Endothelial cell of umbilical vein (primary cell): ENCODE measurements around the gene PYM1.

ENCODE experiments used
- EZH2 ChIP-seq: IDR thresholded peaks from 2 replicates; pipeline ENCODE4 v1.6.1; 2012; ENCODE audit warnings: borderline replicate concordance, low read depth, mild to moderate bottlenecking, moderate library complexity, low read length, inconsistent platforms; ENCODE audit not compliant: severe bottlenecking
- FOS ChIP-seq: IDR thresholded peaks from 2 replicates; pipeline ENCODE4 v1.6.1; 2011; ENCODE audit warnings: mild to moderate bottlenecking, low read length, moderate library complexity, borderline replicate concordance; ENCODE audit not compliant: insufficient read depth
- GATA2 ChIP-seq: IDR thresholded peaks from 2 replicates; pipeline ENCODE4 v1.7.0; 2011; ENCODE audit warnings: low read depth, mild to moderate bottlenecking, moderate library complexity, mixed read lengths, low read length; ENCODE audit not compliant: insufficient read length, insufficient read depth
- POLR2A ChIP-seq: IDR thresholded peaks from 2 replicates; pipeline ENCODE4 v1.6.1; 2012; ENCODE audit warnings: low read depth, mild to moderate bottlenecking, control low read depth, low read length
- POLR2AphosphoS5 ChIP-seq: IDR thresholded peaks from 2 replicates; pipeline ENCODE4 v1.6.1; 2012; ENCODE audit warnings: low read depth, mild to moderate bottlenecking, control low read depth, low read length, moderate library complexity; ENCODE audit not compliant: insufficient read depth
- TF ChIP-seq, protein P1 (sequence below), 2 donors: IDR thresholded peaks; 1 replicate in 1 of 2; 2 replicates in 1 of 2; pipeline ENCODE4 v1.5.1; 2011; ENCODE audit warnings: low read length in 2 of 2, mild to moderate bottlenecking in 2 of 2, moderate library complexity in 2 of 2, control low read depth in 1 of 2, inconsistent platforms in 1 of 2, low read depth in 1 of 2; ENCODE audit not compliant: insufficient read depth in 1 of 2; ENCODE audit errors: extremely low read depth in 1 of 2
- TF ChIP-seq, protein P2 (sequence below): IDR thresholded peaks from 2 replicates; pipeline ENCODE4 v1.6.1; 2011; ENCODE audit not compliant: insufficient read depth, insufficient read length

- TF ChIP-seq POLR2A (no peak), POLR2AphosphoS5 (no peak), GATA2 (no peak), EZH2 (no peak), FOS (no peak)
- TF ChIP-seq, protein P1, sequence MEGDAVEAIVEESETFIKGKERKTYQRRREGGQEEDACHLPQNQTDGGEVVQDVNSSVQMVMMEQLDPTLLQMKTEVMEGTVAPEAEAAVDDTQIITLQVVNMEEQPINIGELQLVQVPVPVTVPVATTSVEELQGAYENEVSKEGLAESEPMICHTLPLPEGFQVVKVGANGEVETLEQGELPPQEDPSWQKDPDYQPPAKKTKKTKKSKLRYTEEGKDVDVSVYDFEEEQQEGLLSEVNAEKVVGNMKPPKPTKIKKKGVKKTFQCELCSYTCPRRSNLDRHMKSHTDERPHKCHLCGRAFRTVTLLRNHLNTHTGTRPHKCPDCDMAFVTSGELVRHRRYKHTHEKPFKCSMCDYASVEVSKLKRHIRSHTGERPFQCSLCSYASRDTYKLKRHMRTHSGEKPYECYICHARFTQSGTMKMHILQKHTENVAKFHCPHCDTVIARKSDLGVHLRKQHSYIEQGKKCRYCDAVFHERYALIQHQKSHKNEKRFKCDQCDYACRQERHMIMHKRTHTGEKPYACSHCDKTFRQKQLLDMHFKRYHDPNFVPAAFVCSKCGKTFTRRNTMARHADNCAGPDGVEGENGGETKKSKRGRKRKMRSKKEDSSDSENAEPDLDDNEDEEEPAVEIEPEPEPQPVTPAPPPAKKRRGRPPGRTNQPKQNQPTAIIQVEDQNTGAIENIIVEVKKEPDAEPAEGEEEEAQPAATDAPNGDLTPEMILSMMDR (IDR thresholded peaks at IDR 0.05; ENCODE audit: extremely low read depth in 1 of 2, insufficient read depth in 1 of 2, low read depth in 1 of 2, low read length in 2 of 2): no peak
- TF ChIP-seq, protein P2, sequence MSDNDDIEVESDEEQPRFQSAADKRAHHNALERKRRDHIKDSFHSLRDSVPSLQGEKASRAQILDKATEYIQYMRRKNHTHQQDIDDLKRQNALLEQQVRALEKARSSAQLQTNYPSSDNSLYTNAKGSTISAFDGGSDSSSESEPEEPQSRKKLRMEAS: no peak
Observed at GRCh38 chr12:55893723-55894122, 34.0 kb downstream of the PYM1 start.
